Measurements from ENCODE around the gene PSME1. TPM values are rescaled to one million over a fixed set of nuclear protein-coding genes. Genes with fewer than 3 reads are reported as not detected.

PSME1 gene
- total and polyA plus RNA-seq, 2 donors (not counting 3 experiments of a cell fraction or from before 2014, with no cell fraction given) = 98.1 to 135 TPM

DNA sequence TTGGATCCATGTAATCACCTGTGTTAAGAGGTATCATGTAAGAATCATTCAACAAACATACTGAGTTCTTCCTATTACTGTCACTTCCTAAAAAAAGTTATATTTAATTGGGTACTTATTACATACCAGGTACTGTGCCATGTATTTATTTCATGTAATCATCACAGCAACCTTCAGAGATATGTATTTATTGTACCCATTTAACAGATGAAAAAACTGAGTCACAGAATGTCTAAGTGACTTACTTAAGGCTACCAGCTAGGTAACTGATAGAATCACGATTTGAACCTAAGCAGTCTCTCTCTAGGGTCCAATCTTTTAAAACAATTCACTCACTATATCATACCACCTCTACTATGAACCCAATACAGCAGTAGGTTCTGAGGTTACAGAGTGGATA, 8.5 kb downstream of the PSME1 start:
- dilution Hi-C loops (cut with MboI; ENCODE audit: extremely low pct_ligation_motif_present, low sequenced_read_pairs) (no loop called here), intact Hi-C loops (cut with micrococcal nuclease) (no loop called here)
- Histone ChIP-seq H3K27ac (ENCODE audit: insufficient read depth, low read depth, low read length) (no peak overlapping the region), H3K27me3 (ENCODE audit: control insufficient read depth in 2 of 2, insufficient read depth in 2 of 2, low read length in 2 of 2) (no peaks in the 10 kb centered on the region), H3K4me2 (ENCODE audit: insufficient read depth, low read length) (no peak overlapping the region), H3K9me3 (replicated peaks; ENCODE audit: control insufficient read depth, insufficient read depth, low read length) (no peaks in the 10 kb centered on the region), H3K9ac (replicated peaks; ENCODE audit: extremely low read depth, insufficient read depth, low read length) (no peak overlapping the region), H3K4me3 (replicated peaks in 1 of 3; ENCODE audit: insufficient read depth in 1 of 3, low read depth in 1 of 3, low read length in 3 of 3) (no peak overlapping the region), H3K4me1 (ENCODE audit: control insufficient read depth, extremely low read depth, insufficient read depth, low read length) (peaks cover 23% of the 10 kb centered on the region), H2AFZ (ENCODE audit: low read depth, low read length) (no peak overlapping the region), H4K20me1 (replicated peaks; ENCODE audit: control insufficient read depth, extremely low read depth, insufficient read depth, low read length) (no peaks in the 10 kb centered on the region), H3K36me3 (ENCODE audit: control insufficient read depth in 2 of 2, extremely low read depth in 1 of 2, insufficient read depth in 2 of 2, low read length in 2 of 2) (peaks cover 0 to 7% of the 10 kb centered on the region in 2 experiments), H3K79me2 (ENCODE audit: control insufficient read depth, insufficient read depth, low read length) (peaks cover 32% of the 10 kb centered on the region), H3K9me1 (replicated peaks; ENCODE audit: control insufficient read depth, extremely low read depth, insufficient read depth, low read length) (no peaks in the 10 kb centered on the region)
- POLR2A ChIA-PET = no interaction called here
- no peak for FAIRE-seq
- CTCF ChIA-PET = interaction anchor here (1.6 kb wide), 1 partner anchor 16 kb away, joined by 9 read pairs; the partner anchor contains the start of gene IRF9
- no TSS peak for BruUV-seq (replicated peaks)
- DNase-seq (ENCODE audit: low read depth, low spot score) = no peak
- TF ChIP-seq GATA2 (IDR thresholded peaks at IDR 0.05; ENCODE audit: insufficient read depth, insufficient read length, low read depth, low read length) = no peak
- TF ChIP-seq, protein P1, sequence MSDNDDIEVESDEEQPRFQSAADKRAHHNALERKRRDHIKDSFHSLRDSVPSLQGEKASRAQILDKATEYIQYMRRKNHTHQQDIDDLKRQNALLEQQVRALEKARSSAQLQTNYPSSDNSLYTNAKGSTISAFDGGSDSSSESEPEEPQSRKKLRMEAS (IDR thresholded peaks at IDR 0.05; ENCODE audit: insufficient read depth, insufficient read length) = no peak
- no peak for TF ChIP-seq POLR2A (IDR thresholded peaks at IDR 0.05; ENCODE audit: low read depth, low read length)
- TF ChIP-seq, protein P2, sequence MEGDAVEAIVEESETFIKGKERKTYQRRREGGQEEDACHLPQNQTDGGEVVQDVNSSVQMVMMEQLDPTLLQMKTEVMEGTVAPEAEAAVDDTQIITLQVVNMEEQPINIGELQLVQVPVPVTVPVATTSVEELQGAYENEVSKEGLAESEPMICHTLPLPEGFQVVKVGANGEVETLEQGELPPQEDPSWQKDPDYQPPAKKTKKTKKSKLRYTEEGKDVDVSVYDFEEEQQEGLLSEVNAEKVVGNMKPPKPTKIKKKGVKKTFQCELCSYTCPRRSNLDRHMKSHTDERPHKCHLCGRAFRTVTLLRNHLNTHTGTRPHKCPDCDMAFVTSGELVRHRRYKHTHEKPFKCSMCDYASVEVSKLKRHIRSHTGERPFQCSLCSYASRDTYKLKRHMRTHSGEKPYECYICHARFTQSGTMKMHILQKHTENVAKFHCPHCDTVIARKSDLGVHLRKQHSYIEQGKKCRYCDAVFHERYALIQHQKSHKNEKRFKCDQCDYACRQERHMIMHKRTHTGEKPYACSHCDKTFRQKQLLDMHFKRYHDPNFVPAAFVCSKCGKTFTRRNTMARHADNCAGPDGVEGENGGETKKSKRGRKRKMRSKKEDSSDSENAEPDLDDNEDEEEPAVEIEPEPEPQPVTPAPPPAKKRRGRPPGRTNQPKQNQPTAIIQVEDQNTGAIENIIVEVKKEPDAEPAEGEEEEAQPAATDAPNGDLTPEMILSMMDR (IDR thresholded peaks at IDR 0.05; ENCODE audit: extremely low read depth in 1 of 2, insufficient read depth in 1 of 2, low read depth in 1 of 2, low read length in 2 of 2) = no peak
- TF ChIP-seq MYC (IDR thresholded peaks at IDR 0.05; ENCODE audit: low read depth, low read length) = no peak
- no peak for TF ChIP-seq JUN (IDR thresholded peaks at IDR 0.05; ENCODE audit: borderline replicate concordance, insufficient read depth, insufficient read length, low read depth)
- no peak for TF ChIP-seq FOS (IDR thresholded peaks at IDR 0.05; ENCODE audit: borderline replicate concordance, insufficient read depth, low read length)
- TF ChIP-seq POLR2AphosphoS5 (IDR thresholded peaks at IDR 0.05; ENCODE audit: insufficient read depth, low read depth, low read length) = no peak
- no peak for TF ChIP-seq EZH2 (IDR thresholded peaks at IDR 0.05; ENCODE audit: borderline replicate concordance, low read depth, low read length, severe bottlenecking)

All from endothelial cell of umbilical vein (primary cell).